HepG2 (cell line): ENCODE results near the gene TSHZ2. TPM values are rescaled to one million over a fixed set of nuclear protein-coding genes. Genes with fewer than 3 reads are reported as not detected.

Source experiments
- ATF7-NPFF ChIP-seq: sonication (generic); formaldehyde crosslinking; IDR thresholded peaks from 2 replicates; pipeline ENCODE4 v1.8.1; 2023; ENCODE audit warnings: mild to moderate bottlenecking, low read depth, missing genetic modification reagents, moderate library complexity
- CENPX ChIP-seq: sonication (generic); formaldehyde crosslinking; IDR thresholded peaks from 2 replicates; pipeline ENCODE4 v1.9.0; 2021; ENCODE audit warnings: mild to moderate bottlenecking, missing genetic modification reagents, moderate library complexity
- CSRNP1 ChIP-seq: sonication (generic); formaldehyde crosslinking; IDR thresholded peaks from 2 replicates; pipeline ENCODE4 v1.8.1; 2023; ENCODE audit warnings: mild to moderate bottlenecking, missing genetic modification reagents
- IRF9 ChIP-seq: sonication (generic); formaldehyde crosslinking; IDR thresholded peaks from 2 replicates; pipeline ENCODE4 v1.8.0; 2022; ENCODE audit warnings: missing genetic modification reagents, mild to moderate bottlenecking, borderline replicate concordance
- JUNB ChIP-seq: sonication (generic); formaldehyde crosslinking; IDR thresholded peaks from 2 replicates; pipeline ENCODE4 v1.8.0; 2022; ENCODE audit warnings: missing genetic modification reagents, mild to moderate bottlenecking, borderline replicate concordance
- MEIS1 ChIP-seq: sonication (generic); formaldehyde crosslinking; IDR thresholded peaks from 2 replicates; pipeline ENCODE4 v1.9.0; 2021; ENCODE audit warnings: mild to moderate bottlenecking, missing genetic modification reagents, moderate library complexity, borderline replicate concordance
- TERF1 ChIP-seq: sonication (generic); formaldehyde crosslinking; IDR thresholded peaks from 2 replicates; pipeline ENCODE4 v1.8.0; 2022; ENCODE audit warnings: mild to moderate bottlenecking, missing genetic modification reagents, moderate library complexity
- ZFAT ChIP-seq: sonication (generic); formaldehyde crosslinking; conservative IDR thresholded peaks from 2 replicates; pipeline ENCODE4 v1.8.1; 2023; ENCODE audit warnings: missing genetic modification reagents, inconsistent platforms
- ZNF543 ChIP-seq: sonication (generic); formaldehyde crosslinking; IDR thresholded peaks from 2 replicates; pipeline ENCODE4 v1.4.0; 2020; ENCODE audit warnings: mild to moderate bottlenecking, missing genetic modification reagents
- ZNF589 ChIP-seq: sonication (generic); formaldehyde crosslinking; conservative IDR thresholded peaks from 2 replicates; pipeline ENCODE4 v1.8.0; 2022; ENCODE audit warnings: mild to moderate bottlenecking, moderate library complexity, missing genetic modification reagents
- ZNF609 ChIP-seq: sonication (generic); formaldehyde crosslinking; IDR thresholded peaks from 2 replicates; pipeline ENCODE4 v1.4.0; 2020; ENCODE audit warnings: mild to moderate bottlenecking, missing genetic modification reagents, borderline replicate concordance
- ZNF704 ChIP-seq: sonication (generic); formaldehyde crosslinking; IDR thresholded peaks from 2 replicates; pipeline ENCODE4 v1.8.1; 2023; ENCODE audit warnings: mild to moderate bottlenecking, inconsistent platforms, moderate library complexity, missing genetic modification reagents, borderline replicate concordance
- ZNF775 ChIP-seq: sonication (generic); formaldehyde crosslinking; IDR thresholded peaks from 2 replicates; pipeline ENCODE4 v1.4.0; 2020; ENCODE audit warnings: missing genetic modification reagents, mild to moderate bottlenecking, moderate library complexity, borderline replicate concordance
- ZNF83 ChIP-seq: sonication (generic); formaldehyde crosslinking; IDR thresholded peaks from 2 replicates; pipeline ENCODE4 v1.4.0; 2020; ENCODE audit warnings: missing genetic modification reagents, mild to moderate bottlenecking, borderline replicate concordance
- ZNF841 ChIP-seq: sonication (generic); formaldehyde crosslinking; IDR thresholded peaks from 2 replicates; pipeline ENCODE4 v1.8.1; 2023; ENCODE audit warnings: missing genetic modification reagents, borderline replicate concordance
- ZSCAN30 ChIP-seq: sonication (generic); formaldehyde crosslinking; IDR thresholded peaks from 2 replicates; pipeline ENCODE4 v1.5.0; 2020; ENCODE audit warnings: mild to moderate bottlenecking, missing genetic modification reagents
- ZZZ3 ChIP-seq: sonication (generic); formaldehyde crosslinking; IDR thresholded peaks from 2 replicates; pipeline ENCODE4 v1.4.0; 2020; ENCODE audit warnings: missing genetic modification reagents, mild to moderate bottlenecking, borderline replicate concordance
- polyA plus RNA-seq, 8 experiments: library from polyadenylated mRNA; depleted of rRNA in 3 of 8; stranded (reverse) in 7 of 8; unstranded in 1 of 8; fragments of >200 nt; fragmentation: Illumina TruSeq in 4 of 8; extraction: Trizol in 4 of 8; gene quantifications; 2 replicates each; pipeline versions ENCODE4 v1.2.1 to v1.2.3, GENCODE V29; 2011 to 2016; ENCODE audit warnings: low read depth in 4 of 8, missing spikeins in 1 of 8, mixed read lengths in 1 of 8; ENCODE audit not compliant: insufficient read depth in 1 of 8
- total RNA-seq, 5 experiments: library from RNA; depleted of rRNA; stranded (reverse); fragments of >200 nt; fragmentation: Illumina TruSeq; extraction: Trizol; gene quantifications; 2 replicates each; pipeline ENCODE4 v1.2.3, GENCODE V29; 2016; ENCODE audit warnings: low read depth in 1 of 5

Gene TSHZ2
- total and polyA plus RNA-seq, 2 of the 13 experiments (the other 11 are each of a cell fraction or from before 2014, with no cell fraction given), result 0.01 TPM; not detected in 1

- TF ChIP-seq ZNF83 (no peak; the same call in 1 of the 2 replicates), ZSCAN30 (no peak), CENPX (CRISPR knock-in tag) (no peak), ZNF609 (peak; percentile 61; the same call in 1 of the 2 replicates), ATF7-NPFF (no peak), CSRNP1 (CRISPR knock-in tag) (peak; percentile 56; the same call in 1 of the 2 replicates), ZFAT (0 out of 2 replicates have a peak, but pooled peaks have one; percentile 34), ZNF704 (CRISPR knock-in tag) (no peak), JUNB (CRISPR knock-in tag) (no peak), ZNF775 (CRISPR knock-in tag) (no peak), ZZZ3 (no peak), IRF9 (CRISPR knock-in tag) (no peak), ZNF543 (CRISPR knock-in tag) (no peak), ZNF841 (CRISPR knock-in tag) (no peak), MEIS1 (CRISPR knock-in tag) (no peak; the same call in 1 of the 2 replicates), TERF1 (CRISPR knock-in tag) (no peak), ZNF589 (CRISPR knock-in tag) (no peak)
Observed at GRCh38 chr20:53513489-53514298, 541.5 kb downstream of the TSHZ2 start (continued).
